ENCODE results near the gene GLB1L3.

GLB1L3 gene

GRCh38 chr11:134289167-134289566 is 13.0 kb downstream of the GLB1L3 start:
- DNase-seq (ENCODE audit: extremely low read depth, low read depth): no peak
- no peak for TF ChIP-seq CTCF (IDR thresholded peaks at IDR 0.05; ENCODE audit: low read depth, low read length)

- no peak for TF ChIP-seq CTCF (IDR thresholded peaks at IDR 0.05; ENCODE audit: low read depth, low read length)
- DNase-seq (ENCODE audit: extremely low read depth, low read depth): no peak
These were observed 13.6 kb downstream of the GLB1L3 start for GRCh38 chr11:134289789-134290188.

- no peak for TF ChIP-seq CTCF (IDR thresholded peaks at IDR 0.05; ENCODE audit: low read depth, low read length)
These were observed 14.5 kb downstream of the GLB1L3 start for GRCh38 chr11:134290646-134291045.

GRCh38 chr11:134291196-134291595 is 15.0 kb downstream of the GLB1L3 start:
- TF ChIP-seq CTCF (IDR thresholded peaks at IDR 0.05; ENCODE audit: low read depth, low read length): no peak
- no peak for DNase-seq (ENCODE audit: extremely low read depth, low read depth)

More at GRCh38 chr11:134290646-134291045, 14.5 kb downstream of the GLB1L3 start:
- DNase-seq (ENCODE audit: extremely low read depth, low read depth): no peak

- no peak for TF ChIP-seq CTCF (IDR thresholded peaks at IDR 0.05; ENCODE audit: low read depth, low read length)
- no peak for DNase-seq (ENCODE audit: extremely low read depth, low read depth)
These were observed 16.5 kb downstream of the GLB1L3 start for GRCh38 chr11:134292661-134293060.

GRCh38 chr11:134293119-134294113 is 17.2 kb downstream of the GLB1L3 start:
- TF ChIP-seq CTCF (IDR thresholded peaks at IDR 0.05; ENCODE audit: low read depth, low read length): no peak
- DNase-seq (ENCODE audit: extremely low read depth, low read depth): no peak

- no peak for TF ChIP-seq CTCF (IDR thresholded peaks at IDR 0.05; ENCODE audit: low read depth, low read length)
- no peak for DNase-seq (ENCODE audit: extremely low read depth, low read depth)
These were observed 18.5 kb downstream of the GLB1L3 start for GRCh38 chr11:134294664-134295063.
